Measurements from ENCODE around the gene AP5B1.
"Not testable (repeated sequence)": the region's sequence is repeated elsewhere in the genome, so short reads cannot be mapped to it uniquely, and the experiment has no call there.

GRCh38 chr11:65767806-65768205, 13.0 kb downstream of the AP5B1 start:
- not testable (repeated sequence) for TF ChIP-seq YY1 (IDR thresholded peaks at IDR 0.05; ENCODE audit: extremely low read depth, insufficient replicate concordance, low read depth, low read length); ZNF274 (IDR thresholded peaks at IDR 0.05; ENCODE audit: low read depth, low read length)

All from HCT116 (cell line).